ENCODE data around the gene PRSS12. TPM values are rescaled to one million over a fixed set of nuclear protein-coding genes. Genes with fewer than 3 reads are reported as not detected.

PRSS12 gene
- total and polyA plus RNA-seq, 2 experiments from 2014 or later: 10.0 to 33.6 TPM

DNA sequence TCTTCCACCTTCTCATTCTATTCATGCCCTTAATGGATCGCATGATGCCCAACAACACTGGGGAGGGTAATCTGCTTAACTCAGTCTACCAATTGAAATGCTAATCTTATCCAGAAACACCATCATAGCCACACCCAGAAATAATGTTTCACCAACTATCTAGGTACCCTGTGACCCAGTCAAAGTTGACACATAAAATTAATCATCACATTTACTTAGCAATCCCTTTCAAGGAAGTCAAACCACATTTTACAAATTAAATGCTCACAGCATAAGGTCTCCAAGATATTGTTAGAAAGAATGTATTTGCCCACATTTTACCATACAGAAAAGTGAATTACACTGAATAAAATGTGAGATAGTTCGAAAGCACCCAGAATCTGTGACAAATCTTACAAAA, 92.5 kb downstream of the PRSS12 start:
- Histone ChIP-seq H3K36me3 (ENCODE audit: low read depth) (no peaks in the 10 kb centered on the region), H3K9me3 (ENCODE audit: low read depth) (no peaks in the 10 kb centered on the region), H3K9me2 (ENCODE audit: insufficient read depth) (no peaks in the 10 kb centered on the region), H3K27me3 (replicated peaks; ENCODE audit: insufficient read depth) (peaks cover 3% of the 10 kb centered on the region; the same call in 1 of the 2 replicates), H3K79me2 (ENCODE audit: insufficient read depth) (no peaks in the 10 kb centered on the region), H3F3A (ENCODE audit: insufficient read depth) (no peaks in the 10 kb centered on the region), H3K27ac (no peak overlapping the region), H2AFZ (no peak overlapping the region), H3K4me3 (no peak overlapping the region), H4K20me1 (ENCODE audit: insufficient read depth) (no peaks in the 10 kb centered on the region), H3K4me1 (ENCODE audit: insufficient read depth) (no peaks in the 10 kb centered on the region), H3K9ac (no peak overlapping the region), H3K4me2 (ENCODE audit: unreplicated experiment) (no peak overlapping the region)
- WGBS, 2 experiments (ENCODE audit: low coverage in 1 of 2, low lambda C conversion rate in 2 of 2, missing lambda C conversion rate in 2 of 2): 50 to 53% methylated on average over 2 of the region's 2 CpGs
- no peak for DNase-seq
- TF ChIP-seq EZH2 (IDR thresholded peaks at IDR 0.05; ENCODE audit: insufficient read depth, poor library complexity, severe bottlenecking) (no peak), EZH2phosphoT487 (IDR thresholded peaks at IDR 0.05; ENCODE audit: insufficient read depth, low read depth) (no peak)
- in situ Hi-C loops (cut with MboI): loop anchor here (25.0 kb wide), 1 partner anchor 1898 kb away; no protein-coding TSS in a partner anchor

DNA sequence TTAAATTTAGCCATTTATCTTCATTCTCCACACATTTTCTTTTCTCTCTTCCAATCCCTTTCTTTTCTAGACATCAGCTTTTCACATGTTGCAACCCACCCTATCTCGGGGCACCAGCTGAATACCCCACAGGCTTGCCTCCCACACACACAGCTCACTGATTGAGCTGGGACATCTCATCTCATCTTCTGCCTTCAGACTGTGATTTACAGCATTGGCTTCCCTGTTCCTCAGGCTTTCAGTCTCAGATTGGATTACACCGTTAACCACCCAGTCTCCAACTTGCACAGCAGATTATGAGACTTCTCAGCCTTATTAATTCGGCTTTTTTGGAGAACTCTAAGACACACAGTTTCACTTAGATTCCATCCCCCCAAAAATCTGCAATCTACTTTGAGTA, 93.7 kb downstream of the PRSS12 start:
- H3F3A ChIP-seq (ENCODE audit: insufficient read depth): no peaks in the 10 kb centered on the region
- no peak for TF ChIP-seq EZH2phosphoT487 (IDR thresholded peaks at IDR 0.05; ENCODE audit: insufficient read depth, low read depth)
- TF ChIP-seq EZH2 (IDR thresholded peaks at IDR 0.05; ENCODE audit: insufficient read depth, poor library complexity, severe bottlenecking): no peak
- no peaks in the 10 kb centered on the region for H3K36me3 ChIP-seq (ENCODE audit: low read depth)
- H3K4me1 ChIP-seq (ENCODE audit: insufficient read depth): no peaks in the 10 kb centered on the region
- H4K20me1 ChIP-seq (ENCODE audit: insufficient read depth): no peaks in the 10 kb centered on the region
- no peak overlapping the region for H3K9ac ChIP-seq
- no peaks in the 10 kb centered on the region for H3K9me3 ChIP-seq (ENCODE audit: low read depth)
- H3K79me2 ChIP-seq (ENCODE audit: insufficient read depth): no peaks in the 10 kb centered on the region
- H3K9me2 ChIP-seq (ENCODE audit: insufficient read depth): no peaks in the 10 kb centered on the region
- no peak overlapping the region for H3K27ac ChIP-seq
- WGBS, 2 experiments (ENCODE audit: low coverage in 1 of 2, low lambda C conversion rate in 2 of 2, missing lambda C conversion rate in 2 of 2): 63 to 66% methylated on average over 3 of the region's 3 CpGs
- no peak overlapping the region for H3K4me3 ChIP-seq
- in situ Hi-C loops (cut with MboI): loop anchor here (25.0 kb wide), 1 partner anchor 1897 kb away; no protein-coding TSS in a partner anchor
- H3K4me2 ChIP-seq (ENCODE audit: unreplicated experiment): no peak overlapping the region
- DNase-seq: no peak
- no peaks in the 10 kb centered on the region; the same call in 1 of the 2 replicates for H3K27me3 ChIP-seq (replicated peaks; ENCODE audit: insufficient read depth)
- H2AFZ ChIP-seq: no peak overlapping the region

DNA sequence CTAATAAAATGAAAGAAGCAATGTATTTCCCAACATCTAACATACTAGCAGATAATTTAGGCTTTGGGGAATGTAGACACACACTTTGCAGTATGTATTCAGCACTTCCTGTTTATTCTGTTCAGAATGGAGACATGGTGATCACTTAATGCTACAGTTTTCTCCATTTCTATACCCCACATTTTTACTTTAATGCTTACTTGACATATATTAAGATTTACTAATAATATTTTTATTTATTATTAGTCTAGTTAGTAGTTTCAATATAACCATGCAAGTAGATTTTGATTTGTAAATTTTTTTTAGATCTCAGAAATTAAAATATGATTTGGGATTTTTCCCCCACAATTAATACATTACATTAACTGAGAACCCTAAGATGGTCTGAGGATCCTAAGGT, 98.4 kb downstream of the PRSS12 start:
- Histone ChIP-seq H3K36me3 (ENCODE audit: low read depth) (no peaks in the 10 kb centered on the region), H3K9ac (no peak overlapping the region), H3K79me2 (ENCODE audit: insufficient read depth) (no peaks in the 10 kb centered on the region), H3K4me1 (ENCODE audit: insufficient read depth) (no peaks in the 10 kb centered on the region), H3K4me2 (ENCODE audit: unreplicated experiment) (no peak overlapping the region), H2AFZ (no peak overlapping the region), H3K27ac (no peak overlapping the region), H3K27me3 (replicated peaks; ENCODE audit: insufficient read depth) (no peaks in the 10 kb centered on the region), H3F3A (ENCODE audit: insufficient read depth) (no peaks in the 10 kb centered on the region), H4K20me1 (ENCODE audit: insufficient read depth) (no peaks in the 10 kb centered on the region), H3K9me2 (ENCODE audit: insufficient read depth) (no peaks in the 10 kb centered on the region), H3K4me3 (no peak overlapping the region), H3K9me3 (ENCODE audit: low read depth) (no peaks in the 10 kb centered on the region)
- DNase-seq: no peak
- in situ Hi-C loops (cut with MboI): loop anchor here (25.0 kb wide), 1 partner anchor 1892 kb away; no protein-coding TSS in a partner anchor
- TF ChIP-seq EZH2phosphoT487 (IDR thresholded peaks at IDR 0.05; ENCODE audit: insufficient read depth, low read depth): no peak
- TF ChIP-seq EZH2 (IDR thresholded peaks at IDR 0.05; ENCODE audit: insufficient read depth, poor library complexity, severe bottlenecking): no peak

DNA sequence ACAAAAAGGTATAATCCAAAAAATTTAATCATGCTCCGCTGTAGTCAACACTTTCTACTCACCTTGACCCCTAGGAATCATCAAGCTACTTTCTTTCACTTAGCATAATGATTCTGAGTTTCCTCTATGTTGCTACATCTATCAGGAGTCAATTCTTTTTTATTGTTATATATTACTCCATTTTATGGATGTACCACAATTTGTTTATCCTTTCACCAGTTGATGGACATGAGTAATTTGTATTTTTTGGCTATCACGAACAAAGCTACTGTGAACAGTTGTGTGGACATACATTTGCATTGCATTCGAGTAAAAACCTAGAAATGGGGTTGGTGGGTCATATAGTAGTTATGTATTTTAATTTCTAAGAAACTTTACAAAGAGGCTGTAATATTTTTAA, 102.9 kb downstream of the PRSS12 start:
- H3K4me1 ChIP-seq (ENCODE audit: insufficient read depth): no peaks in the 10 kb centered on the region
- DNase-seq: no peak
- 39 to 43% methylated on average over 3 of the region's 3 CpGs for WGBS, 2 experiments (ENCODE audit: low coverage in 1 of 2, low lambda C conversion rate in 2 of 2, missing lambda C conversion rate in 2 of 2)
- in situ Hi-C loops (cut with MboI): loop anchor here (25.0 kb wide), 2 partner anchors 1113 to 1888 kb away; no protein-coding TSS in a partner anchor
- no peak for TF ChIP-seq EZH2phosphoT487 (IDR thresholded peaks at IDR 0.05; ENCODE audit: insufficient read depth, low read depth)
- no peak for TF ChIP-seq EZH2 (IDR thresholded peaks at IDR 0.05; ENCODE audit: insufficient read depth, poor library complexity, severe bottlenecking)
- H3K36me3 ChIP-seq (ENCODE audit: low read depth): no peaks in the 10 kb centered on the region
- no peak overlapping the region for H3K4me3 ChIP-seq
- no peak overlapping the region for H2AFZ ChIP-seq
- H3K4me2 ChIP-seq (ENCODE audit: unreplicated experiment): no peak overlapping the region
- no peaks in the 10 kb centered on the region for H3K79me2 ChIP-seq (ENCODE audit: insufficient read depth)
- no peaks in the 10 kb centered on the region for H3K9me3 ChIP-seq (ENCODE audit: low read depth)
- no peaks in the 10 kb centered on the region for H4K20me1 ChIP-seq (ENCODE audit: insufficient read depth)
- H3K9me2 ChIP-seq (ENCODE audit: insufficient read depth): no peaks in the 10 kb centered on the region
- H3K27ac ChIP-seq: no peak overlapping the region
- no peak overlapping the region for H3K9ac ChIP-seq
- H3K27me3 ChIP-seq (replicated peaks; ENCODE audit: insufficient read depth): no peaks in the 10 kb centered on the region
- no peaks in the 10 kb centered on the region for H3F3A ChIP-seq (ENCODE audit: insufficient read depth)

DNA sequence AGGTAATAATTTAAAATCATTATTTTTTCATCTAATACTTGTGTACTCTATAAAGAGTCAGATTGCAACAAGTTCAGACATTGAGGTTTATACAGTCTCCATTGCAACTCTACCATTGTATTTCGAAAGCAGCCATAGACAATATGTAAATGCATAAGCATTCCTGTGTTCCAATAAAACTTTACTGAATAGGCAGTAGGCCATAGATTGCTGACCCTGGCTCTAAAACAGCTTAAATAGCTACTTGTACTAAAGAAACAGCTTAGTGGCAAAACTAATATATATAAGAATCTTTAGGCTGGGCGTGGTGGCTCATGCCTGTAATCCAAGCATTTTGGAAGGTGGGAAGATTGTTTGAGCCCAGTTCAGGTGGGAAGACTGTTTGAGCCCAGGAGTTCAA, 115.3 kb downstream of the PRSS12 start:
- Histone ChIP-seq H3K36me3 (ENCODE audit: low read depth) (no peaks in the 10 kb centered on the region), H3K9ac (no peak overlapping the region), H3K4me1 (ENCODE audit: insufficient read depth) (no peaks in the 10 kb centered on the region), H3K4me3 (no peak overlapping the region), H3K9me3 (ENCODE audit: low read depth) (no peaks in the 10 kb centered on the region), H4K20me1 (ENCODE audit: insufficient read depth) (no peaks in the 10 kb centered on the region), H3K27ac (no peak overlapping the region), H2AFZ (no peak overlapping the region), H3K79me2 (ENCODE audit: insufficient read depth) (no peaks in the 10 kb centered on the region), H3K9me2 (ENCODE audit: insufficient read depth) (no peaks in the 10 kb centered on the region), H3K27me3 (replicated peaks; ENCODE audit: insufficient read depth) (peaks cover 12% of the 10 kb centered on the region), H3K4me2 (ENCODE audit: unreplicated experiment) (no peak overlapping the region), H3F3A (ENCODE audit: insufficient read depth) (no peaks in the 10 kb centered on the region)
- WGBS, 2 experiments (ENCODE audit: low coverage in 1 of 2, low lambda C conversion rate in 2 of 2, missing lambda C conversion rate in 2 of 2): 29 to 40% methylated on average over 2 of the region's 2 CpGs
- no peak for DNase-seq
- in situ Hi-C loops (cut with MboI): loop anchor here (25.0 kb wide), 1 partner anchor 1100 kb away; no protein-coding TSS in a partner anchor
- TF ChIP-seq EZH2 (IDR thresholded peaks at IDR 0.05; ENCODE audit: insufficient read depth, poor library complexity, severe bottlenecking) (no peak), EZH2phosphoT487 (IDR thresholded peaks at IDR 0.05; ENCODE audit: insufficient read depth, low read depth) (no peak)
